ENCODE results near the gene GSS.

Gene GSS

GRCh38 chr20:34993941-34994508 is 38.4 kb upstream of the GSS start:
- DNase-seq (ENCODE audit: low spot score) = no peak

GRCh38 chr20:34992751-34993417 is 37.3 kb upstream of the GSS start:
- no peak for DNase-seq (ENCODE audit: low spot score)

GRCh38 chr20:34990661-34991214 is 35.1 kb upstream of the GSS start:
- DNase-seq (ENCODE audit: low spot score) = no peak

- no peak for DNase-seq (ENCODE audit: low spot score)
Observed at GRCh38 chr20:34990231-34990630, 34.6 kb upstream of the GSS start.

GRCh38 chr20:34989670-34990069 is 34.1 kb upstream of the GSS start:
- no peak for DNase-seq (ENCODE audit: low spot score)

GRCh38 chr20:34989118-34989517 is 33.5 kb upstream of the GSS start:
- DNase-seq (ENCODE audit: low spot score) = no peak

- no peak for DNase-seq (ENCODE audit: low spot score)
Observed at GRCh38 chr20:34988191-34988540, 32.6 kb upstream of the GSS start.

- no peak for DNase-seq (ENCODE audit: low spot score)
Observed at GRCh38 chr20:34987288-34988190, 31.9 kb upstream of the GSS start.

- no peak for DNase-seq (ENCODE audit: low spot score)
Observed at GRCh38 chr20:34986311-34987287, 31.0 kb upstream of the GSS start.

GRCh38 chr20:34985461-34986310 is 30.1 kb upstream of the GSS start:
- DNase-seq (ENCODE audit: low spot score) = no peak

- DNase-seq (ENCODE audit: low spot score) = no peak
Observed at GRCh38 chr20:34984756-34985261, 29.2 kb upstream of the GSS start.

- DNase-seq (ENCODE audit: low spot score) = no peak
Observed at GRCh38 chr20:34983995-34984735, 28.6 kb upstream of the GSS start.

GRCh38 chr20:34983089-34983820 is 27.6 kb upstream of the GSS start:
- no peak for DNase-seq (ENCODE audit: low spot score)

GRCh38 chr20:34982270-34983088 is 26.9 kb upstream of the GSS start:
- DNase-seq (ENCODE audit: low spot score) = no peak

- no peak for DNase-seq (ENCODE audit: low spot score)
Observed at GRCh38 chr20:34980543-34981233, 25.1 kb upstream of the GSS start.

- DNase-seq (ENCODE audit: low spot score) = no peak
Observed at GRCh38 chr20:34979366-34980153, 24.0 kb upstream of the GSS start.
